MM.1S (cell line): Measurements from ENCODE around the gene CNTFR.

Experiments used
- DNase-seq: peaks from one replicate; pipeline ENCODE4 v3.0.0-alpha.2; 2015
- H2AFZ ChIP-seq: fragments of 300-600 bp; sonication (generic); 2 replicates; pipeline ENCODE4 v1.6.0; 2016; ENCODE audit warnings: antibody characterized with exemption, low read length
- H3F3A ChIP-seq: fragments of 300-600 bp; sonication (generic); 2 replicates; pipeline ENCODE4 v1.6.1; 2016; ENCODE audit warnings: mild to moderate bottlenecking, antibody characterized with exemption, low read length, moderate library complexity, mixed read lengths; ENCODE audit not compliant: insufficient read depth
- H3K27ac ChIP-seq: fragments of 300-600 bp; sonication (generic); 2 replicates; pipeline ENCODE4 v1.5.1; 2016; ENCODE audit warnings: mild to moderate bottlenecking, low read length
- H3K27me3 ChIP-seq: fragments of 300-600 bp; sonication (generic); replicated peaks from 2 replicates; pipeline ENCODE4 v1.6.0; 2016; ENCODE audit warnings: low read length; ENCODE audit not compliant: insufficient read depth
- H3K36me3 ChIP-seq: fragments of 300-600 bp; sonication (generic); replicated peaks from 2 replicates; pipeline ENCODE4 v1.6.1; 2016; ENCODE audit warnings: mild to moderate bottlenecking, low read length, mixed read lengths; ENCODE audit not compliant: insufficient read depth
- H3K4me1 ChIP-seq: fragments of 300-600 bp; sonication (generic); 2 replicates; pipeline ENCODE4 v1.6.1; 2016; ENCODE audit warnings: low read length, mixed read lengths
- H3K4me2 ChIP-seq: fragments of 300-600 bp; sonication (generic); 2 replicates; pipeline ENCODE4 v1.6.0; 2016; ENCODE audit warnings: low read depth, low read length
- H3K4me3 ChIP-seq: fragments of 300-600 bp; sonication (generic); 2 replicates; pipeline ENCODE4 v1.5.1; 2016; ENCODE audit warnings: low read length, mixed read lengths
- H3K79me2 ChIP-seq: fragments of 300-600 bp; sonication (generic); 2 replicates; pipeline ENCODE4 v1.6.1; 2016; ENCODE audit warnings: mixed run types, low read length, mixed read lengths
- H3K9ac ChIP-seq: fragments of 300-600 bp; sonication (generic); 2 replicates; pipeline ENCODE4 v1.6.1; 2016; ENCODE audit warnings: low read length, mixed read lengths
- H3K9me2 ChIP-seq: fragments of 300-600 bp; sonication (generic); replicated peaks from 2 replicates; pipeline ENCODE4 v1.6.1; 2016; ENCODE audit warnings: mild to moderate bottlenecking, low read length, mixed read lengths; ENCODE audit not compliant: insufficient read depth
- H3K9me3 ChIP-seq: fragments of 300-600 bp; sonication (generic); replicated peaks from 2 replicates; pipeline ENCODE4 v1.6.1; 2016; ENCODE audit warnings: mild to moderate bottlenecking, low read length, mixed read lengths; ENCODE audit not compliant: insufficient read depth
- H4K20me1 ChIP-seq: fragments of 300-600 bp; sonication (generic); 2 replicates; pipeline ENCODE4 v1.6.1; 2016; ENCODE audit warnings: mild to moderate bottlenecking, low read length, moderate library complexity, mixed read lengths; ENCODE audit not compliant: insufficient read depth
- CTCF ChIP-seq: fragments of 300-600 bp; sonication (generic); IDR thresholded peaks from 2 replicates; pipeline ENCODE4 v1.5.1; 2016; ENCODE audit warnings: antibody characterized with exemption, low read length, mixed read lengths
- EZH2 ChIP-seq: fragments of 300-600 bp; sonication (generic); optimal IDR thresholded peaks from 2 replicates; pipeline ENCODE3; 2017; ENCODE audit warnings: low read depth, mild to moderate bottlenecking, antibody characterized with exemption, low read length, mixed read lengths
- EZH2phosphoT487 ChIP-seq: fragments of 300-600 bp; sonication (generic); IDR thresholded peaks from 2 replicates; pipeline ENCODE4 v1.6.1; 2018; ENCODE audit warnings: antibody characterized with exemption, low read length

The CNTFR gene

GRCh38 chr9:34607331-34607730 lies 17.8 kb upstream of the CNTFR start:
- H3K9me3 ChIP-seq, result no peaks in the 10 kb centered on the region
- peaks cover 2% of the 10 kb centered on the region; the same call in 1 of the 2 replicates for H3F3A ChIP-seq
- no peaks in the 10 kb centered on the region for H4K20me1 ChIP-seq
- H3K9ac ChIP-seq, result no peak overlapping the region
- H3K27me3 ChIP-seq, result peaks cover 8% of the 10 kb centered on the region
- H3K4me2 ChIP-seq, result no peak overlapping the region
- H2AFZ ChIP-seq, result no peak overlapping the region
- peaks cover 6% of the 10 kb centered on the region; the same call in 1 of the 2 replicates for H3K4me1 ChIP-seq
- TF ChIP-seq EZH2, result no peak
- TF ChIP-seq CTCF, result no peak
- TF ChIP-seq EZH2phosphoT487, result no peak
- no peak overlapping the region for H3K4me3 ChIP-seq
- DNase-seq, result no peak
- H3K27ac ChIP-seq, result no peak overlapping the region
- no peaks in the 10 kb centered on the region for H3K9me2 ChIP-seq
- peaks cover 14% of the 10 kb centered on the region for H3K79me2 ChIP-seq
- no peaks in the 10 kb centered on the region for H3K36me3 ChIP-seq

GRCh38 chr9:34606905-34607304 lies 17.4 kb upstream of the CNTFR start:
- DNase-seq, result no peak

GRCh38 chr9:34606190-34606589 lies 16.7 kb upstream of the CNTFR start:
- H4K20me1 ChIP-seq, result no peaks in the 10 kb centered on the region
- H3K4me1 ChIP-seq, result peaks cover 3% of the 10 kb centered on the region; the same call in 1 of the 2 replicates
- H3K79me2 ChIP-seq, result peaks cover 7% of the 10 kb centered on the region
- no peak overlapping the region for H3K27ac ChIP-seq
- H3K9me2 ChIP-seq, result no peaks in the 10 kb centered on the region
- H3K9me3 ChIP-seq, result no peaks in the 10 kb centered on the region
- TF ChIP-seq CTCF (no peak), EZH2 (no peak), EZH2phosphoT487 (no peak)
- H3F3A ChIP-seq, result no peaks in the 10 kb centered on the region
- H3K4me2 ChIP-seq, result no peak overlapping the region
- H2AFZ ChIP-seq, result no peak overlapping the region
- no peak for DNase-seq
- H3K27me3 ChIP-seq, result peaks cover 8% of the 10 kb centered on the region
- no peak overlapping the region for H3K9ac ChIP-seq
- H3K4me3 ChIP-seq, result no peak overlapping the region
- no peaks in the 10 kb centered on the region for H3K36me3 ChIP-seq

More at GRCh38 chr9:34606905-34607304, 17.4 kb upstream of the CNTFR start:
- Histone ChIP-seq H3K27ac (no peak overlapping the region), H3K4me2 (no peak overlapping the region), H3F3A (no peaks in the 10 kb centered on the region), H3K27me3 (peaks cover 8% of the 10 kb centered on the region), H3K36me3 (no peaks in the 10 kb centered on the region), H3K4me1 (peaks cover 6% of the 10 kb centered on the region; the same call in 1 of the 2 replicates), H3K4me3 (no peak overlapping the region), H3K9me2 (no peaks in the 10 kb centered on the region), H4K20me1 (no peaks in the 10 kb centered on the region), H3K79me2 (peaks cover 14% of the 10 kb centered on the region), H3K9me3 (no peaks in the 10 kb centered on the region), H3K9ac (no peak overlapping the region), H2AFZ (no peak overlapping the region)
- TF ChIP-seq EZH2phosphoT487 (no peak), CTCF (no peak), EZH2 (no peak)
